Uterus (tissue), 2 donors: ENCODE results near the gene PTPRE.

ENCODE experiments used
- CTCF ChIP-seq, 4 experiments: fragments of 200-600 bp in 2 of 4; fragments of 450-650 bp in 2 of 4; sonication (generic) in 2 of 4; IDR thresholded peaks; one replicate each; pipeline ENCODE4 v1.5.1; 2016 to 2019; ENCODE audit warnings: antibody characterized with exemption in 4 of 4, mild to moderate bottlenecking in 2 of 4, moderate library complexity in 1 of 4
- POLR2A ChIP-seq, 2 donors: fragments of 450-650 bp; IDR thresholded peaks; one replicate each; pipeline ENCODE4 v1.6.1; 2016; ENCODE audit warnings: antibody characterized with exemption in 2 of 2, mild to moderate bottlenecking in 1 of 2, moderate library complexity in 1 of 2

- no peak for TF ChIP-seq POLR2A (IDR thresholded peaks at IDR 0.05)
- no peak for TF ChIP-seq CTCF (IDR thresholded peaks at IDR 0.05)
Observed at GRCh38 chr10:127882801-127883459, 24.0 kb upstream of the PTPRE start.
